Nephron (organoid): ENCODE results near the gene TMCC3.

Source experiments
- H3K27ac Mint-ChIP-seq, 3 experiments: 2 replicates each; pipeline ENCODE4 v1.8.0; 2020; ENCODE audit warnings: mixed read lengths in 3 of 3, mild to moderate bottlenecking in 2 of 3, moderate library complexity in 1 of 3
- H3K27me3 Mint-ChIP-seq: 2 replicates; pipeline ENCODE4 v1.8.0; 2021; ENCODE audit warnings: low read depth, mild to moderate bottlenecking, moderate library complexity, mixed read lengths
- H3K36me3 Mint-ChIP-seq: 2 replicates; pipeline ENCODE4 v1.8.0; 2020; ENCODE audit warnings: low read depth, mixed read lengths
- H3K4me1 Mint-ChIP-seq: 2 replicates; pipeline ENCODE4 v1.8.0; 2020; ENCODE audit warnings: mixed read lengths
- H3K4me3 Mint-ChIP-seq, 3 experiments: 2 replicates each; pipeline ENCODE4 v1.8.0; 2020; ENCODE audit warnings: mild to moderate bottlenecking in 3 of 3, mixed read lengths in 3 of 3, moderate library complexity in 2 of 3
- H3K9me3 Mint-ChIP-seq: 2 replicates; pipeline ENCODE4 v1.8.0; 2020; ENCODE audit warnings: mixed read lengths
- TF ChIP-seq, protein P1 (sequence below), 3 experiments: fragments of 200-600 bp; sonication (generic); IDR thresholded peaks; one replicate each; pipeline ENCODE4 v1.5.0; 2021; ENCODE audit warnings: antibody characterized with exemption in 3 of 3; ENCODE audit not compliant: unreplicated experiment in 3 of 3

TMCC3 gene

DNA sequence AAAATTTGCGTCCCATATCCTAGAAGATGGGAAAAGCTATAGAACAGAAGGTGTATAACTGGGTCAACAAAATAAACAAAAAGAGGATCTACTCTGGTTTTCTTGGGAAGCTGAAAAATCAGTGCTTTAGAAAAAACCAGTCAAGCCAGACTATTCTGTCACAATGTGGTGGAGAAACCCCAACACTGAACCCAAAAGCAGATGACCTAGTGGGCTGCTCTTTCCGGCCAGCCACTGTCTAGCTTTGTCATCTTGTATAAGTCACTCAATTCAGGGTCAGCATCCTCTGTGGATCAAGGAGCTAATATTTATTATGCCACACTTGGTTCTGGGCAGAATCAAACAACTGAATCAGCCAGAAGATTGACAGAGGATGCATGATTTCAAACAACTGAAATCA is 26.6 kb upstream of the TMCC3 start:
- Mint-ChIP-seq H3K36me3 (peaks cover 4% of the 10 kb centered on the region), H3K4me3 (no peak overlapping the region), H3K4me1 (peaks cover 34% of the 10 kb centered on the region), H3K27ac (no peak overlapping the region), H3K27me3 (no peaks in the 10 kb centered on the region), H3K9me3 (peaks cover 2% of the 10 kb centered on the region)
- TF ChIP-seq, protein P1, sequence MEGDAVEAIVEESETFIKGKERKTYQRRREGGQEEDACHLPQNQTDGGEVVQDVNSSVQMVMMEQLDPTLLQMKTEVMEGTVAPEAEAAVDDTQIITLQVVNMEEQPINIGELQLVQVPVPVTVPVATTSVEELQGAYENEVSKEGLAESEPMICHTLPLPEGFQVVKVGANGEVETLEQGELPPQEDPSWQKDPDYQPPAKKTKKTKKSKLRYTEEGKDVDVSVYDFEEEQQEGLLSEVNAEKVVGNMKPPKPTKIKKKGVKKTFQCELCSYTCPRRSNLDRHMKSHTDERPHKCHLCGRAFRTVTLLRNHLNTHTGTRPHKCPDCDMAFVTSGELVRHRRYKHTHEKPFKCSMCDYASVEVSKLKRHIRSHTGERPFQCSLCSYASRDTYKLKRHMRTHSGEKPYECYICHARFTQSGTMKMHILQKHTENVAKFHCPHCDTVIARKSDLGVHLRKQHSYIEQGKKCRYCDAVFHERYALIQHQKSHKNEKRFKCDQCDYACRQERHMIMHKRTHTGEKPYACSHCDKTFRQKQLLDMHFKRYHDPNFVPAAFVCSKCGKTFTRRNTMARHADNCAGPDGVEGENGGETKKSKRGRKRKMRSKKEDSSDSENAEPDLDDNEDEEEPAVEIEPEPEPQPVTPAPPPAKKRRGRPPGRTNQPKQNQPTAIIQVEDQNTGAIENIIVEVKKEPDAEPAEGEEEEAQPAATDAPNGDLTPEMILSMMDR (IDR thresholded peaks at IDR 0.05; ENCODE audit: unreplicated experiment in 3 of 3): no peak

DNA sequence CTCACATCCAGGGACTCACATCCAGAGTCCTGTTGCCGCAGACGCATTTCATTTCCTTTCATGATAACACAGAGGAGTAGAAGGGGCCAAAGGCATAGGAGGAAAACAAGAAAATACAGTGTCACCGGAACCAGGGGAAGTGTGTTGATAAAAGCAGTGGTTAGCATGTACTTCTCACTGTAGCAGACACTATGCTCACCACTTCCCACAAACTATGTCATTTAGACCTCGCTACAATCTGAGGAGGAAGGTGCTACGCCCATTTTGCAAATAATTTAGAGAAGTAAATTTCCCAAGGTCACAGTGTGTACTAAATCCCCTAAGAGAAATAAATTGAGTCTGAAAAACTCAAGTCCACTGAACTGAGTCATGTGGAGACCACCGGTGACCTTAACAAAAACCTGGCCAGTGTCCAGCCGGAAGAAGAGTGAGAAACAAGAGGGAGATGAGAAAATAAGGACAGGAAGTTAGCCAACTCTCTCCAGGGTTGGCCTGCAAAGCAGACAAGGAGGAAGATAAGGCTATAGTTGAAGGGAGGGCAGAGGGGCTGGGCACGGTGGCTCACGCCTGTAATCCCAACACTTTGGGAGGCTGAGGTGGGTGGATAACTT is 25.8 kb upstream of the TMCC3 start:
- peaks cover 2% of the 10 kb centered on the region for H3K9me3 Mint-ChIP-seq
- TF ChIP-seq, protein P1 (IDR thresholded peaks at IDR 0.05; ENCODE audit: unreplicated experiment in 3 of 3): no peak
- H3K27ac Mint-ChIP-seq: peak overlapping the region; percentile 21 to 35 (median 24)
- H3K27me3 Mint-ChIP-seq: no peaks in the 10 kb centered on the region
- no peak overlapping the region for H3K4me3 Mint-ChIP-seq
- H3K36me3 Mint-ChIP-seq: peaks cover 4% of the 10 kb centered on the region
- H3K4me1 Mint-ChIP-seq: peaks cover 38% of the 10 kb centered on the region

- Mint-ChIP-seq H3K4me3 (peak overlapping the region in 1 of 3 experiments; percentile 21), H3K9me3 (no peaks in the 10 kb centered on the region), H3K36me3 (no peaks in the 10 kb centered on the region), H3K4me1 (peaks cover 49% of the 10 kb centered on the region), H3K27ac (peak overlapping the region; percentile 11 to 74 (median 52)), H3K27me3 (peaks cover 2% of the 10 kb centered on the region)
- TF ChIP-seq, protein P1 (IDR thresholded peaks at IDR 0.05; ENCODE audit: unreplicated experiment in 3 of 3): no peak
Observed at GRCh38 chr12:94674835-94675234, 24.5 kb upstream of the TMCC3 start.

DNA sequence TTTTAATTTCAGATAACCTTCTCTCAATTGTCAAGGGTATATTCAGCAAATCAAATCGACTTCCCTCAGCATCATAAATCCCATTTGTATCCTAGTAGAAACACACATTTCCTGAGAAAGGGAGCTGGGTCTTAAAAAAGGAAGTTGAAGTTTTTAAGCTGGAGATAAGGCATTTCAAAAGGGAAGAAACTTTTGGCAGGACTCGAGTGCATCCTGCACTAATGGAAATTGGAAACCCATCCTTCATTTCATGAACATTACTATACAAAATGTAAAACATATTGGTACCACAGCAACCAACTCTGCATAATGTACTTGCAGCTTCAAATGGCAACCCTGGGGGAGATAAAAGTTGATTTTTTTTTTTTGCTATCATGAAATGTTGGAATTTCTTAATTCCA is 23.7 kb upstream of the TMCC3 start:
- H3K9me3 Mint-ChIP-seq: no peaks in the 10 kb centered on the region
- no peak overlapping the region for H3K4me3 Mint-ChIP-seq
- peaks cover 4% of the 10 kb centered on the region for H3K27me3 Mint-ChIP-seq
- TF ChIP-seq, protein P1 (IDR thresholded peaks at IDR 0.05; ENCODE audit: unreplicated experiment in 3 of 3): no peak
- no peaks in the 10 kb centered on the region for H3K36me3 Mint-ChIP-seq
- peak overlapping the region; percentile 1 to 52 (median 29) for H3K27ac Mint-ChIP-seq
- peaks cover 50% of the 10 kb centered on the region for H3K4me1 Mint-ChIP-seq

DNA sequence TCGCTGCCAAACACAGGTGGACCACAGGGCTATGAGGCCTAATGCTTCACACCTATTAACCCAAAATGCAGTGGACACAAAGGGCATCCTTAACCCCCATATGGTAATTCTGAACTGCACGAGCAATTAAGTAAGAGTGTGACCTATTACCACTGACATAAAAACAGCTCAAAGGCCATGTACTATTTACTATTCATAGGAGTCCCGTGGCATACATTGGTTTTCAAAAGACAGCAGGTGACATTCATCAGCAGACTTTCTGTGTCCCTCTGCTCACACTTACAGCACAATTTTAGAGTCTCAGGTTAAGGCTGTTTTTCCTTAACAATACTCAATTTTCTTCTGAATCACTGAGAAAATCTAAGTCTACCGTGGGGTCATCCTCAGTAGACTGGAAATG is 23.1 kb upstream of the TMCC3 start:
- Mint-ChIP-seq H3K27me3 (peaks cover 4% of the 10 kb centered on the region), H3K9me3 (no peaks in the 10 kb centered on the region), H3K4me3 (no peak overlapping the region), H3K27ac (peak overlapping the region in 2 of 3 experiments; percentile 1 to 52), H3K4me1 (peaks cover 50% of the 10 kb centered on the region), H3K36me3 (no peaks in the 10 kb centered on the region)
- TF ChIP-seq, protein P1 (IDR thresholded peaks at IDR 0.05; ENCODE audit: unreplicated experiment in 3 of 3): no peak

- H3K4me1 Mint-ChIP-seq: peaks cover 46% of the 10 kb centered on the region
- H3K36me3 Mint-ChIP-seq: no peaks in the 10 kb centered on the region
- no peak overlapping the region for H3K27ac Mint-ChIP-seq
Observed at GRCh38 chr12:94671917-94672316, 21.6 kb upstream of the TMCC3 start.

More at GRCh38 chr12:94671917-94672316, 21.6 kb upstream of the TMCC3 start:
- peaks cover 4% of the 10 kb centered on the region for H3K27me3 Mint-ChIP-seq
- no peaks in the 10 kb centered on the region for H3K9me3 Mint-ChIP-seq
- TF ChIP-seq, protein P1 (IDR thresholded peaks at IDR 0.05; ENCODE audit: unreplicated experiment in 3 of 3): no peak
- H3K4me3 Mint-ChIP-seq: no peak overlapping the region
